PC-3 (cell line): Measurements from ENCODE around the gene TTC39B.

ENCODE experiments used
- EZH2 ChIP-seq: fragments of 300-600 bp; sonication (generic); IDR thresholded peaks from one replicate; pipeline ENCODE4 v1.6.1; 2017; ENCODE audit warnings: antibody characterized with exemption, mild to moderate bottlenecking, low read length; ENCODE audit not compliant: unreplicated experiment
- EZH2phosphoT487 ChIP-seq: fragments of 300-600 bp; sonication (generic); IDR thresholded peaks from 2 replicates; pipeline ENCODE4 v1.6.1; 2018; ENCODE audit warnings: mild to moderate bottlenecking, antibody characterized with exemption, low read length, borderline replicate concordance
- TF ChIP-seq, protein P1 (sequence below): fragments of 300-600 bp; sonication (generic); conservative IDR thresholded peaks from 2 replicates; pipeline ENCODE4 v1.5.1; 2017; ENCODE audit warnings: antibody characterized with exemption, low read depth, mild to moderate bottlenecking, low read length

DNA sequence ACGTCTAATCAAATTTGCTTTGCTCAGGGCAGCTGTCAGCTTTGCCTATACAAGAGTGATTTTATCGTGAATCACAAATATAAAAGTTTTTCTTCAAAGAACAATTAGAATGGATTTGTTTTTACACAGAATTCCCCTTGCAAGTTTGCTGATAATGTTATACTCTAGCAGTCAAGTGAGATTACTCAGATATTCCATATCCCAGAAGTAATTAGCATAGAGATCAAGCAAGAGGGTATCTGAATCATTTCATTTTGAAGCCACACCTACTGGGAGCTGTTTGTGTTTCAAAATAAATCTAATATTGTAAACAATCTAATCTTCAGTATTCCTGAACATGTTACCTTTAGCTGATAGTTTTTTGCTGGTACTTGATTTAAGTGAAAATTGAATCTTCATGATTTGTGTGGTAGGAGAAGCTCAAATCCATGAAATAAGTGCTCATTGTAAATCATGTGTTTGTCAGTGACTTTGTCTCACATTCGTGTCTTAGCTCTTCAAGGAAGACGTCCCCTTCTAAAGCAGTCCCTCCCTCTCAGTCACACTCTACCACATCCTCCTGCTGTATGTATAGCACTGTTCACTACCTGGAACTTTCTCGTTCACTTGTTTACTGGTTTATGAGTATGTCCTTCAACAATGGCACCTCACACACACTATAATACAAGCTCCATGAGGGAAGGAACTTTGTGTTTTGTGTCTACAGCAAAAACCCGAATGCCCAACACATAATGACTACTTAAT, 3.3 kb upstream of the TTC39B start:
- TF ChIP-seq EZH2 (no peak), EZH2phosphoT487 (no peak)
- TF ChIP-seq, protein P1, sequence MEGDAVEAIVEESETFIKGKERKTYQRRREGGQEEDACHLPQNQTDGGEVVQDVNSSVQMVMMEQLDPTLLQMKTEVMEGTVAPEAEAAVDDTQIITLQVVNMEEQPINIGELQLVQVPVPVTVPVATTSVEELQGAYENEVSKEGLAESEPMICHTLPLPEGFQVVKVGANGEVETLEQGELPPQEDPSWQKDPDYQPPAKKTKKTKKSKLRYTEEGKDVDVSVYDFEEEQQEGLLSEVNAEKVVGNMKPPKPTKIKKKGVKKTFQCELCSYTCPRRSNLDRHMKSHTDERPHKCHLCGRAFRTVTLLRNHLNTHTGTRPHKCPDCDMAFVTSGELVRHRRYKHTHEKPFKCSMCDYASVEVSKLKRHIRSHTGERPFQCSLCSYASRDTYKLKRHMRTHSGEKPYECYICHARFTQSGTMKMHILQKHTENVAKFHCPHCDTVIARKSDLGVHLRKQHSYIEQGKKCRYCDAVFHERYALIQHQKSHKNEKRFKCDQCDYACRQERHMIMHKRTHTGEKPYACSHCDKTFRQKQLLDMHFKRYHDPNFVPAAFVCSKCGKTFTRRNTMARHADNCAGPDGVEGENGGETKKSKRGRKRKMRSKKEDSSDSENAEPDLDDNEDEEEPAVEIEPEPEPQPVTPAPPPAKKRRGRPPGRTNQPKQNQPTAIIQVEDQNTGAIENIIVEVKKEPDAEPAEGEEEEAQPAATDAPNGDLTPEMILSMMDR: no peak
